Ureter (tissue), 1 donor: ENCODE data around the gene PROZ. TPM values are rescaled to one million over a fixed set of nuclear protein-coding genes. Genes with fewer than 3 reads are reported as not detected.
A peak's percentile ranks its signal among the peaks of the same experiment; 100 is the strongest.

Source experiments
- DNase-seq: peaks from one replicate; pipeline ENCODE4 v3.0.0-alpha.2; 2020; ENCODE audit warnings: low spot score
- total RNA-seq: library from RNA; stranded (reverse); gene quantifications from one replicate; pipeline ENCODE4 v1.2.4, GENCODE V29; 2023
- donor health status: DM: yes; HTN: yes; CAD: no.

Gene PROZ
- total RNA-seq, 1 donor from 2014 or later: not detected

DNA sequence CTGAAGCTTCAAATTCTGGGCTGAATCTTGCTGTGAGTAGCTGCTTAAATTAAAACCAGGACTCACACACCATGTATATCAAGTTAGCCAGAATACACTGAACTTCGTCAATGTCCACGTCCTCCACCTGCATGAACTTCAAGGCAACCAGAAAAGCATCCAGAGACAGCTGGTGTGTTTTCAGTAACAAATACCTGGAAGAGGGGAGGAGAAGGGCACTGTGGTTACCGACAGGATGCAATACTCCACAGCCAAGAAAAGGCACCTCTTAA, 20.4 kb downstream of the PROZ start:
- no peak for DNase-seq

DNA sequence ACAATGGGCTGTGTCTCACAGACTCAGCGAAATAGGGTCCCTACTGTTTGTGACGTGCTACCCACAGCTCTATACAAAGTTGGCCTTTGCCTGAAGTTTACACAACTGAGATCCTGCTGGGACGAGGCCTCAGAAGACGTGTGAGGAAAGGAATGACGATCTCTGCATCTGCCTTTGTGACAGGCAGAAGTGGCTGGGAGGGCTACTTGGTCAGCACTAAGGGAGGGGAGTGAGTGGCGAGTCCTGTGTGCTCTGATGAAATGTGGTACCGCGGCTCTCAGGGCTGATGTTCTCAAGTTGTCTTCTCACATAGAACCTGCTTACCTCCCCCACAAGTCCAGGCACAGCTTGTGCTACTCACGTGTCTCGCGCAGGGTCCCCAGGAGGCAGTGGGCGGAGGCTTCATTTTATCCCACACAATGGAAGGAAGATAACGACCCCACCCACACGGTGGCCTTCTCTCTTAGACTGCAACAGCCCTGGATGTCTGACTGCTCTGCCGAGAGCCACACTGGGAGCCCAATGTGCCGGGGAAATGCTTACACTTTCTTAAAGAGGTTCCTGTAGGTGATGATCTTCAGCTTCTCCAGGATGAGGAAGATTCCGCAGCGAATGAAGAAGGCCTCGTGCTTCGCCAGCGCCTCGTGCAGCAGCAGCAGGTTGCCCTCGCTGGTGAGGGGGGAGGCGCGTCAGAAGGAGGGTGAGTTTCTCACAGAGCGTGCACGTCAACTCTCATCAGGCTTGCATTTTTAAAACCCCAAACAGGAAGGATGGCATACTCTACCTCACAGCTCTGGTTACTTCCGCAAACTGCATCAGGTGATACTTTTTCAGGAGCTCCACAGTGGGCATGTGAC, 21.2 kb downstream of the PROZ start:
- DNase-seq: no peak

DNA sequence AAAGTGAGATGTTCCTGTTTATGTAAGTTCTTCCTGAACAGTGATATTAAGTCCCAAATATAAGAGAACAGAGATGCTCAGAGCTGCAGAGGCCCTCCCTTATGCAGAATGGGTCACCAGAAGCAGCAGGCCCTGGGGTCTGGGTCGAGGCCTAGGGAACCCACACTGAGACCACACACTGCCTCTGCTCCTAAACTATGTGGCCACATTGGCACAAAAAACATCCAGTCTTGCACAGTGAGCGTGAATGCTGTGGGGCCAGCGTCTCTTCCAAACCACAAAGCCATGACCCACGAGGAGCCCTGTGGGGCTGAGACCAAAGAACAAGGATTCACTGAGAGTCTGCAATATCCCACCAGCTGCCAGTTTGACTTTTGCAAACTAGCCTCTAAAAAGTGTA, 23.6 kb downstream of the PROZ start:
- DNase-seq: no peak

DNA sequence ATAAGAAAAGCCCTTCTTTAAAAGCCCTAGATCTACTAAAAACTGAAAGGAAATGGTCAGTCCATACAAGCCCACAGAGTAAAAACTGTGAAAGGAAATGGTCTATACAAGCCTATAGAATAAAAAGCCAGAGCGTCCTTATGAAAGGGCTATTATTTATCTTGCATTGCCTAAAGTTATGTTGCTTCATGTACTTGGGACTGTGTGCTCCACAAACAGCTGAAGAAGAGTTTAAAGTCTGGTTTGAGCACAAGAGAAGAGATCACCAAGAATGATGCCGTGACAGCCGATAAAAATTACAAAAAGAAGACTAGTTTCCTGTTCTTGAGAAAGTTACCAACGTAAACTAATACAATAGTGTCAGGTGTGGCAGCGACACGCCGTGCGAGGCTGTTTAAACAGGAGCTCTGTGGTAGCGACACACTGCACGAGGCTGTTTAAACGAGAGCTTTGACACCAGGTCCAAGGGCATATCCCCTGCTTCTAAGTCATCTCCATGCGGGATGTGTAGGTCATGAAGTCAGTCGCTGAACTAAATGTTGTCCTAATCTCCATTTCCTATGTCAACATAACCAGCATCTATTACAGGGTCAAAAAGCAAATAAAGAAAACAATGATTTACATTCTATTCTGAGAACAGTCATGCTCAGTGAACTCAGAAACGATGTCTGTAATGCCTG, 25.1 kb downstream of the PROZ start:
- DNase-seq: no peak

DNA sequence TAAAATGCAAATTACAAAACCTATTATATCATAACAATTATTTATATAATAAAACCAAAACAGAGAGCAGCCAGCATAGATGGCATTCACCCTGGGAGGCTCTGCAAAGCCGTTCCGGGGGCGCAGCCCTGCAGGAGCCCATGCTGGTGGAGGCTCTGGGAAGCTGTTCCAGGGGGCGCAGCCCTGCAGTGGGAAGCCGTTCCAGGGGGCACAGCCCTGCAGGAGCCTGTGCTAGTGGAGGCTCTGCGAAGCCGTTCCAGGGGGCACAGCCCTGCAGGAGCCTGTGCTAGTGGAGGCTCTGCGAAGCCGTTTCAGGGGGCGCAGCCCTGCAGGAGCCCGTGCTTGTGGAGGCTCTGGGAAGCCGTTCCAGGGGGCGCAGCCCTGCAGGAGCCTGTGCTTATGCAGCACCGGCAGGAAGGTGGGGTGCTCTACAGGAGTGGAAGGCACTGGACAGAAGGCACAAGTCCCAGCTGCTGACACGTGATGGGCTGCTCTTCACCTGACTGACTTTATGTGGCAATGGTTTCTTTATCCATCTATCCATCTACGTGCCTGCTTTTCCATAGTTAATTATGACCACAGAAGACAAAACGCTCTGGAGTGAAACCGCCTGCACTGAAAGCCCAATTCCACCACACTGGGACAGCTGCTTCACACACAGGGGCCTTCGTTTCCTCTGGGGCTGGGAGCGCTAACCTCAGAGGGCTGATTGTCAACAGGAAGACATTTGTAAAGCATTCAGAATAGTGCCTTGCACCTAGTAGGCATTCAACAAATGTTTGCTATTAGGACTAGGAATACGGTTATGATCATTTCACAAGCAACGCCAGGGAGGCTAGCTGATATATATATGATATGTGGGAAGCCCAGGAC, 26.4 kb downstream of the PROZ start:
- no peak for DNase-seq

DNA sequence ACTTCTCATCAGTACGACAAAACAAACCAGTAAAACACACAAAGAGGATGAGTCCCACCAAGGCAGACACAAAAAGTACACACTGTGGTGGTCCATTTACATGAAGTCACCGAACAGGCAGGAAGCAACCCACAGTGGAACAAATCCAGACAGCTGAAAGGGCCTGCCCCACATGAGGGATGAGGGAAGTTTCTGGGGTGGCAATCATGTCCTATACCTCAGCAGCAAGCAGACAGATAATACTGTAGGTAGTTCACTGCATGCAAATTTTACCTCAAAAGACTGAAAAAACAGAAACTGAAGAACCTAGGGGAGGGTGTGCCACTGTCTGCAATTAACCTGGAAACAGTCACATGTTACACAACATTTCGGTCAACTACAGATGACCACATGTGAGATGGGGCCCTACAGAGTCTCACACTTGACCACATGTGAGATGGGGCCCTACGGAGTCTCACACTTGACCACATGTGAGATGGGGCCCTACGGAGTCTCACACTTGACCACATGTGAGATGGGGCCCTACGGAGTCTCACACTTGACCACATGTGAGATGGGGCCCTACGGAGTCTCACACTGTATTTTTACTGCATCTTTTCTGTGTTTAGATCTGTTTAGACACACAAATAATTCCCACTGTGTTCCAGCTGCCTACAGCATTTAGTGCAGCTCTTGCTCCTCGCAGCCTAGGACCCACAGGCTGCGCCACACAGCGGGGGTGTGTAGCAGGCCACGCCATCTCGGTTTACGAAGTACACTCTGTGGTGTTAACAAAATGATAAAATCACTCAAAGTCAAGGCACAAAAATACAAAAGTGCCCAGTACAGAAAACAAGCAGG, 27.8 kb downstream of the PROZ start:
- no peak for DNase-seq

DNA sequence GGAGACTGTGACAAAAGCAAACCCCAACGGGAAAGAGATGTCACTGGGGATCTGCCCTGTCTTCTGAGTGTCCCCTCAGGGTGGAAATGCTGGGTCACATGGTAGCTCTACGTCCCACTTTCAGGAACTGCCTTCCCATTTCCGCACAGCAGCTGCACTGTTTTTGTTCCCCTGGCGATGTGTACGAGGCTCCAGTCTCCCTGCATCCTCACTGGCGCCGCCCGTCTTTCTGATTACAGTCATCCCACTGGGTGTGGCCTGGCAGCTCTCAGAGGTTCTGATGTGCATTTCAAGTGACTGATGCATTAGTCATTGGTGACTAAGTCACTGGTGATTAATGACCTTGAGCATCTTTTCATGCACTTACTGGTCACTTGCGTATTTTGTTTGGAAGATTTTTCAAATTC, 28.8 kb downstream of the PROZ start:
- peak; percentile 68 for DNase-seq

DNA sequence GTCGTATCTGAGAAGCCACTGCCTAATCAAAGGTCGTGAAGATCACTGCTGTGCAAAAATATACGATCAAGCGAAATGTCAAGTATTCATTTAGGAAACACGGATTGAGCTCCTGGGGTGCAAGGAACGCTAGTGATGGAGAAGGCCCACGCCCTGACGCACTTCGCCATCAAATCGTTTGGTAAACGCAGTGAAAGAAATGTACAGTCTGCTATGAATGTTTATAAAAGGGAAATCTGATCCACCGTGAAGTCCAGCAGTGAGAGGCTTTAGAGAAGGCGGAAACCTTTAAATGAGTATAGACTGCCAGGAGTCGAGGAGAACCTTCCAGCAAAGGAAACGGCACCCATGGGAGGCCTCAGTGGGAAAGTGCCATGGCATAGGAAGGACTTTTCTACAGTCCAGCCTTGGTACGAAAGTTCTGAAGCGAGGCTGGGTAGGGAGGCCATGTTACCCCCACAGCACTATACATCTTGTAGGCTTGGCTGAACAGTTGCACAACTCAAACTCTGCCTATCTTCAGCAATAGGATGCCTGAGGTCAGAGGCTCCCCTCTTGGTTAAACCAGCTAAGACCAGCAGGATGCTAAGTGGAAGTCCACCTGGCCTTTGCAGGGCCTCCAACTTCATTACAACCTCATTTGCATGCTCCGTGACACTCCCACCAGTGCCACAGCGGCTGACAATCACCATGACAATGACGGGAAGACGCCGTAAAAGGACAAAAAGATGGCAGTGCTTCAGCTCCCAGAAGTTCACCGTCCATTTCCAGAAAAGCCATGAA, 29.6 kb downstream of the PROZ start:
- no peak for DNase-seq

DNA sequence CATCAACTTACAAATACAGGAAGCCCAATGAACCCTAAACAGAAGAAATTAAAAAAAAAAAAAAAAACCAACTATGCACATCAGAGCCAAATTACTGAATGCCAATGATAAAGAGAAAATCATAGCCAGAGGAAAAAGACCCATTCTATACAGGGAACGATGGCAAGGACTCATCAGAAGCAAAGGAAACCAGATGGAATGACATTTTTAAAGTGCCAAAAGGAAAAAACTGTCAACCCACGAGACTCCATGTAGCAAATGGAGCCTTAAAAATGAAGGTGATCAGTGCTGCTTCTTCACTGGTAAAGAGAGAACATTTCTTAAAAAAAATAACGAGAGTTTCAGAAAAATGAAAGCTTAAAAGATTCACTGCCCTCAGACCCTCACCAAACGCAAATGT, 31.7 kb downstream of the PROZ start:
- DNase-seq: no peak

DNA sequence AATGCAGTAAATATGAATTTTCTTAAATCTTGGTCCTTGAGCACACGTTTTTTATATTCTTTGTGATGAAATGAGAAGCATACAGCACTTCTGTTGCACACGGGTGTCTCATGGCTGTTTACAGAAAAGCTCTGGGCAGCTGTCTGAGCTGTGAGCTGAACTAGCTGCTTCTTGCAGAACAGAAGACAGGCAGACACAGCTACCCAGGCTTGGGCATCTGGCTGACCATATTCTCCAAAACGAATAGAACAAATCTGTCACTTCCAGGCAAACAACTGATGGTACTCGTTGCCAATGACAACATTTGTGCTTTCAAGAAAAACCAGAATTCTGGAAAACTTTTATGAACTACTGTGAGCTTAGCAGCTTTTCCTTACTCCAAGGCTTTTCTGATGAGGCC, 33.8 kb downstream of the PROZ start:
- DNase-seq: no peak

DNA sequence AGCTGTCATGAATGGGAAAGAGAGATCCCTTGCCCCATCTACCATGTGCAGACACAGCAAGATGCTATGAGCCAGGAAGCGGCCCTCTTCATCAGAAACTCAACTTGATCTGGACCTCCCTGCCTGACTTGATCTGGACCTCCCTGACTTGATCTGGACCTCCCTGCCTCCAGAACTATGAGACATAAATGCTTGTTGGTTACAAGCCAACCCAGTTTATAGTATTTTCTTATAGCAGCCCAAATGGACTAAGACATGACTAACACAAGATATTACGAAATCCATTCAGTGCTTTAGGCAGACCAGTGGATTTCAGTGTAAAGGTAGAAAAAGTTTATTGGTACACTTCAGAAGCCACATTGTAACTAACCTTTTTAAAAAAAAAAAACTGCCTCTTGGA, 34.5 kb downstream of the PROZ start:
- DNase-seq: no peak

DNA sequence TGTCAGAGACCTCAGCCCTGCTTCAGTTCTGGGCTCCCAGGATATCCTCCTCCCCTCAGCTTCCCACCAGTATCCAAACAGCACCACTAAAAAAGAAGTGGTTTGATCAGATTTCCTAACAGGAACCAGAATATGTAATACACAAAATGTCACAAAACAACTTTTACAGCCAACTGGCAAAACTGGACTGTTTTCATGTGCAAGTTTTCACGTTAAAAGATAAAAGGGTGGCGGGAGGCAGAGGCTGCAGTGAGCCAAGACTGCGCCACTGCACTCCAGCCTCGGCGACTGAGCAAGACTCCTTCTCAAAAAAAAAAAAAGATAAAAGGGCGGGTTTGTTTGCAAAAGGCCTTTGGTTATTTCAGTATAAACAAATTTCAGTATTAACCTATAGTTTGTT, 36.9 kb downstream of the PROZ start:
- no peak for DNase-seq

DNA sequence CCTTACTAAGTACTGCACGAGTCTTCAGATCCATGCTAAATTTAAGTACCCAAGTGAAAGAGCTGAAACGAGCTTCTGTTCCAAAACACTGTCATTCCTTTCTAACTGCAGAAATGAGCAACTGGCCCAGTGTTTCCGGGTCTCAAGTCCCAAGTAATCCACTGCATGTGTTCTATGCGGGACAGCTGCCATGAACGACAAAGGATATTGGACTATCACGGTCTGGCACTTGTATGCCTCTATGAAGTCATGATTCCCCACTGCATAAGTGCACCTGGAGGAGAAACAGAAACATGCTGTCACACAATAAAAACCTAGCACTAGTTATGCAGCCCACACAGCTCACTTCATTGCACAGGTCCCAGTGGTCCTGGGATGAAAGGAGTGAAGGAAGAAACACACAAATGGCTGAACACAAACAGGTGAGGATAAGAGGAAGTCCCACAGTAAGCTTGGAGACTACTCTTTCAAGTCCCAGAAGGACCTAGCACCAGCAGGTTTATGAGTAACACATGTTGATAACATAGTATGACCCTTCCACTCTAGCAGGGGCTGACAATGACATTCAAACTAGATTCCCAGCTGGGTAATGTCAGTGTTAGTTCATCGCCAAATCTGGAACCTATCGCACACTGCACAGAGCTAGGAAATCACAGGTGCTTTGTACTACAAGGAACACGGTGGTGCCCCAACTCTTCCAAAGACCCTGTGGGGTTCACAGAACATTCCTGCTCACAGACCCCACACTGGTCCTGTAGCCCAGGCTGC, 38.7 kb downstream of the PROZ start:
- no peak for DNase-seq

DNA sequence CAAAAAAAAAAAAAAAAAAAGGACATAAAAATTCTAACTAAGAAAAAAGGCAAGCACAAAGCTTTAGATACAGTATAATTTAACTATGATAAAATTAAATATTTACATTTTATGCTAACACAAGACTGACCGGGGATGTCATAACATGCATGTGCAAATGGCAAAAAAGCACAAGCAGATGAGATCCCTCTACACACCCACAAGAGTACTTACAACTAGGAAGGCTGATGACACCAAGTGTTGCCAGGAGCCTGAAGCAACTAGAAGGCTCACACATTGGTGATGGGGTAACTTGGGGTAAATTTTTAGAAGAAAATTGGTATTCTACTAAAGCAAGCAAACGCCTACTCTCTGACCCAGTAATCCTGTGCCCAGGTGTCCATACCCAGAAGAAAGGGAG, 43.4 kb downstream of the PROZ start:
- DNase-seq: no peak

DNA sequence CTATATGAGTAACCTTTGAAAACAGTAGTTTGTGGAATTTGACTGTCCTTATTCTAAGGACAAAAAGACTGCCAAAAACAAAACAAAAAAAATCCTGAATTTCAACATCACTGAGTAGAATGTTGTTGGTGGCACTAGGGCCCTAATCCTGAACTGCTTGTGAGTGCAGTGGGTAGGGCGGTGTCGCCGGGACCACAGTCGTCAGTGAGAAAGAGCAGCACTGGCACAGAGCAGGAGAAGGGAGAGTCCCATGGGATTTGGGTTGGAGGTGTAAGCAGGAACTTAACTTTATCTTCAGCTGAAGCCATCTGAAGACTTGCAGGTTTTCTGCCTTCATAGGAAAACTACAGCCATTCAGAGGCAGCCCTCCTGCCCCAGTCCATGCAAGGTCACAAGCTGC, 44.5 kb downstream of the PROZ start:
- DNase-seq: no peak

DNA sequence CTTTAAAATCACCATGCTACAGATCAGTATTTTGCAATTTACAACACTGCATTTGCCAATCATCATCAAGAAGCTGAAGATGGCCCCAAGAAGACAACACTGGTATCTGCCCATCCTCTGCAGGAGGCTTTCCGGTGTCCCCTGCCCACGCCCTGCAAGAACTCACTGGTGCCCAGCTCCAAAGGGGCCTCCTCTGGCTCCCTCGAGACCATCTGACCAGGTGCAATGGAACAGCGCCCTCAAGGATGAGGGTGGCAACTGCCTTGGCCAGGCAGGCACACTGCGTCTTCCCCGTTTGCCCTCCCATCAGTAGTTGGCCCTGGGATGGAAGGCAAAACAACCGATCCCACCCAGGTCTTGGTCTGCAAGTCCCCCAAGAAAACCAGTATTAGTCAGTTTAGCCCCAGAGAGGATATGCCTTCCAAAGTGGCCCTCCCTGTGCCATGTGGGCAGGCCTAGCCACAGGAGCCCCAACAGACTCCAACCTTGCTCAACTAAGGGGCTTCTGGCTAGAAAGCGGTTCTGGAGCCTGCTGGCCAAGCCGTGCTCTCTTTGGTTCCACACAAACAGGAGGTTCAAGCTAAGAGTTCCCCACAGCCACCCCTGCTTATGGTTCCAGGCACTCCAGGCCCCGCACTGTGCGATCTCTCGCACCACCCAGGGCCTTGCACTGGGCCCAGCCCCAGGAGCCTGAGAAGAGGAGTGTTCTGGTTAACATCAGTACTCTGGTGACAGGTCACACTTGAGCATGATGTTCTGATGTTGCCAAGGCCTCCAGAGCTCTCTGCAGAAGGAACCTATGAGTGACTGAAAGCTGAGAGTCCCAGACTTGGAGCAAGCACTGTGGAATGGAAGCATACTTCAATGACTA, 45.3 kb downstream of the PROZ start:
- DNase-seq: no peak

DNA sequence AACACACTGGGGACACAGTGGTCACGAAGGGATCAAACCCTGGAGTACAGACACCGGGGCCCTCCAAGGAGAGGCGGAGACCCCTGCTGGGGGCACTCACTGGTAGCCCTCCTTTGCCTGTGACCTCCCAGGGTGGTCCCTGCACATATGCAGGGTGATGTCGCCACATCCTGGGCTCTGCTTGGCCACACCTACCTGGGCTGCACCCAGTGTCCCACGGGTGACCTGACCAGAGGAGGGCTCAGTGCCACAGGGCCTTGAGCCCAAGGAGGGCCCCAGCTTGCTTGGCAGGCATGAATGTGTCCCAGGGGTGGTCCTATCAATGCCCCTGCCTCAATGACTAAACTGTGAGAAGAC, 45.9 kb downstream of the PROZ start:
- DNase-seq: no peak

DNA sequence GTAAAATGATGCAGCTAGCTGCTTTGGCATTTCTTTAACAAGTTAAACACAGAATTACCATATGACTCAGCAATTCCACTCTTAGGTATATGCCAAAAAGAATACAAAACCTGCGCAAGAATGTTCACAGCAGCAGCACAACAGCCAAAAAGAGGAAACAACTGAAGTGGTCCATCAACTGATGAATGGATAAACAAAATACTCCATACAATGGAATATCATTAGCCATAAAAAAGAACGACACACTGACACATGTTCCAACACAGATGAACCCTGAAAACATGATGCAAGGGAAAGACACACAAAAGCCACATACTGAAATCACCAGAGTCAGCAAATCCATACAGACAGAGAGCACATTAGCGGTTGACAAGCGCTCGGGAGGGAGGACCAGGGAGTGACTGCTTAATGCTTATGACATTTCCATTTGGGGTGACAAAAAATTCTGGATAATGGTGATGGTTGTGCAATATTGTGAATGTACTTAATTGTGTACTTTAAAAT, 47.0 kb downstream of the PROZ start:
- no peak for DNase-seq

DNA sequence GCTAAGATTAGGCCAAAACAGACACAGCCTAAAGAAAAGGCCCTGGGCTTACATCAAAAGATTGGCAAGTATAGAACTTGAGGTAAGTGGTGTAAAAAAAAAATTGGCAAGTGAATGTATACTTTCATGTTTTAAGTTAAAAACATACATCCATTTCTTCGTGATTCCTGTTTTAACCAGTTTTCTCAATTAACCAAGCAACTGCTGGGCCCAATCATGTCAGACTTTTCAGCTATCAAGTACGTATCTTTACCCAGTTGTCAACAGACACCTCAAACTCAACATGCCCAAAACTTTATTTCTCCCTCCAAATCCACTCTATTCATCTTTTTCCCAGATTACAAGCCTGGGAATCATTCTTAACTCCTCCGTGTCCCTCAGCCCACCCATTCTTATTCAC, 49.0 kb downstream of the PROZ start:
- no peak for DNase-seq
